Activated CD8-positive, alpha-beta memory T cell treated with anti-CD3 and anti-CD28 coated beads, Interleukin-2, amount 50 U/mL, for 4 hours (primary cell): ENCODE results near the gene MRGPRD.

ENCODE experiments used
- DNase-seq: peaks from one replicate; pipeline ENCODE4 v3.0.0-alpha.2; 2020

The MRGPRD gene

DNA sequence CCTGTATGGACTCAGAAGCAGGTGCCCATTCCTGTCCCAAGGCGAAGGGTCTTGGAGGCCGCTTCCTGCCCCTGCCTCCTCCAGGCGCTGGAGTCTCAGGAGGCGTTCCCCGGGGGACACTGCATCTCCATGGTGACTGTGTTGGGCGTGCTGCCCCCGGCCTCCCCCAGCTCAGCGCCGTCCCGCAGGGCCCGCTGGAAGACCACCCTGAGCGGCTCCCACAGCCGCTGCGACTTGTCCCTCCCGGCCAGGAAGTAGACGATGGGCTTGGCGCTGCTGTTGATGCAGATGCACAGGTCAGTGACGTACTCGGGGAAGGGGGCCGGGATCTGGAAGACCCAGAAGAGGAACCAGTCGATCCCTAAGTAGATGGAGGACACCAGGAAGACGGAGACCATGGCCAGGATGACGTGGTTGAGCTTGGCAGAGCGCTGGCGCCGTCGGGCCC, 24.4 kb upstream of the MRGPRD start:
- peak; percentile 8 for DNase-seq

GRCh38 chr11:69004411-69005182, 23.8 kb upstream of the MRGPRD start:
- peak; percentile 11 for DNase-seq

DNA sequence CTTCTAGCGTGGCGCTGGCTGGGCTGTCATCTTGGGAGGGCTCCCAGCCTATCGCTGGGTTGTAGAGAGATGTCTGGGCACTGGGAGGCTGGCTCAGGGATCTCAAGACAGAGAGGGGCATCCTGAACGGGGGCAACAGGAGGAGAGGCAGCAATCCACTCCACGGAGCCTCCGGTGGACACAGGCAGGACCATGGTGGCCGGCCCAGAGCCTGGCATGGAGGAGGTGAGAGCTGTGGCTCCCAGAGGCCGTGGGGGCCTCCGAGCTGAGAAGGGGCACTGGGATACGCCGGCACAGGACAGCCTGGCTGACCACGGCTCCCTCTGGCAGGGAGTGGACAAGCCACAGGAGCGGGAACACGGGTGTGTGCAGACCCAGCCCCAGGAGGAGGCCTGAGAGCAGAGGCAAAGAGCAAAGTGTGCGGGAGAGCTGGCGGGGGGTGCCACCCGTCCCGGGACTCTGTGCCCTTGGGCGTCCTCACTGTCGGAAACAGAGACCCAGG, 23.1 kb upstream of the MRGPRD start:
- peak; percentile 13 for DNase-seq

GRCh38 chr11:69003301-69003865, 22.6 kb upstream of the MRGPRD start:
- DNase-seq: peak; percentile 6

- DNase-seq: peak; percentile 7
These were observed 21.9 kb upstream of the MRGPRD start for GRCh38 chr11:69002570-69003231.

DNA sequence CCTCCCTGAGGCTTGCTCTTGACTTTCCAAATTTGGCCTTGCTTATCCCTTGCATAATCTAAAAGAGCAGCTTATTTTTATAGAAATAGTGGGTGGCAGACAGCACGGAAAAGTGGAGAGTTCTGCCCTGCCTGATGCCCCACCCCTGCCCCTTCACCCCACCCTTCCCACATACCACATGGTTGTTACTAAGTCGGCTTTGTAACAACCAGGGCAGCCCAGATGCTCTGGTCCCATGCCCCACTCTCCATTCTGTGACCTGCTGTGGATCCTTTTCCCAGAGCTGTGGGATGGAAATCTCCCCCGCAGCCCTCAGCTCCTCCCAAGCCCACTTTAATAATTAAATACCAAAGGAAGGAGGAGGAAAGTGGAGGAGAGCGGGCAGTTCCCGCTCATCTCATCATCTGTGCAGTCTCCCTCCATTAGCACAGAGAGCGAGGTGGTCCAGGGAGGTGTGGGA, 21.4 kb upstream of the MRGPRD start:
- peak; percentile 8 for DNase-seq

- DNase-seq: peak; percentile 6
These were observed 20.7 kb upstream of the MRGPRD start for GRCh38 chr11:69001243-69002081.

- DNase-seq: peak; percentile 8
These were observed 20.1 kb upstream of the MRGPRD start for GRCh38 chr11:69000831-69001242.

- no peak for DNase-seq
These were observed 19.6 kb upstream of the MRGPRD start for GRCh38 chr11:69000391-69000790.

DNA sequence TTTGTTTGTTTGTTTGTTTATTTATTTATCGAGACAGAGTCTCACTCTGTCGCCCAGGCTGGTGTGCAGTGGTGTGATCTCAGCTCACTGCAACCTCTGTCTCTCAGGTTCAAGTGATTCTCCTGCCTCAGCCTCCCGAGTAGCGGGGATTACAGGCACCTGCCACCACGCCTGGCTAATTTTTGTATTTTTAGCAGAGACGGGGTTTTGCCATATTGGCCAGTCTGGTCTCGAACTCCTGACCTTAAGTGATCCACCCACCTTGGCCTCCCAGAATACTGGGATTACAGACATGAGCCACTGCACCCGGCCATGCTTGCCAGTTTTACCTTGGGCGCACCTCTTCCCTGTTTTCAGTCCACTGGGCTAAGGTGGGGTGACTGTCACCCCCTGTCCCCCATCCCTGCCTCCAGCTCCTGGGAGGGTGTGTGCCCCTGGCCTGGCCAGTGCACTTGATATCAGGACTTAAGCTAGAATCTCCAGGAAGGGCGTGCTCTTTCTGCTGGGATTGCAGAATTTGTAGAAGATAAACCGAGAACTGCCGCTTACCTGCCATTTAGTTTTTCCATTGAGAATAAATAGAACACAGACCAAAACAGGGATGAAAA, 19.1 kb upstream of the MRGPRD start:
- DNase-seq: peak; percentile 9

DNA sequence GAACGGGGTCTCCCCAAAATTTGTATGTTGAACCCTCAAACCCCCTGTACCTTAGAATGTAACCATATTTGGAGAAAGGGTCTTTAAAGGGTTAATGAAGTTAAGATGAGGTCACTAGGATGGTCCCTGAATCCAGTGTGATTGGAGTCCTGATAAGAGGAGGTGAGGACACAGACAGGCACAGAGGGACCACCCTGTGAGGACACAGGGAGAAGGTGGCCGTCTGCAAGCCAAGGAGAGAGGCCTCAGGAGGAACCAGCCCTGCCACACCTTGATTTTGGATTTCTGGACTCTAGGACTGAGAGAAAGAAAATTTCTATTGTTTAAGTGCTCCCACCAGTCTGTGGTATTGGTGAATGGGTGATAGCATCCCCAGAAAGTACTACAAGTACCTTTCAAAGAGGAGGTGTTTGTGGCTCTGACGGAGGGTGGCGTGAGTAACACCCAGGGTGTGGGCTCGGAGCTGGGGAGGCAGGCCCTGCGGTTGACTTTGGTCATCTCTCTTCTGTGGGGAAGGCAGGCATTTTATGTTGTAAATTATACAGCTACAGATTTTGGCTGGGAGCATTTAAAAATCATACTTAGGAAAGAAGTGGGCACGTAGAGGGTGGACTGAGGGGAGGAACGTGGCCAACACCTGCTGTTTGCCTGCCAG, 18.4 kb upstream of the MRGPRD start:
- no peak for DNase-seq

GRCh38 chr11:68998390-68998911, 17.7 kb upstream of the MRGPRD start:
- peak; percentile 3 for DNase-seq

GRCh38 chr11:68997995-68998348, 17.2 kb upstream of the MRGPRD start:
- DNase-seq: no peak

DNA sequence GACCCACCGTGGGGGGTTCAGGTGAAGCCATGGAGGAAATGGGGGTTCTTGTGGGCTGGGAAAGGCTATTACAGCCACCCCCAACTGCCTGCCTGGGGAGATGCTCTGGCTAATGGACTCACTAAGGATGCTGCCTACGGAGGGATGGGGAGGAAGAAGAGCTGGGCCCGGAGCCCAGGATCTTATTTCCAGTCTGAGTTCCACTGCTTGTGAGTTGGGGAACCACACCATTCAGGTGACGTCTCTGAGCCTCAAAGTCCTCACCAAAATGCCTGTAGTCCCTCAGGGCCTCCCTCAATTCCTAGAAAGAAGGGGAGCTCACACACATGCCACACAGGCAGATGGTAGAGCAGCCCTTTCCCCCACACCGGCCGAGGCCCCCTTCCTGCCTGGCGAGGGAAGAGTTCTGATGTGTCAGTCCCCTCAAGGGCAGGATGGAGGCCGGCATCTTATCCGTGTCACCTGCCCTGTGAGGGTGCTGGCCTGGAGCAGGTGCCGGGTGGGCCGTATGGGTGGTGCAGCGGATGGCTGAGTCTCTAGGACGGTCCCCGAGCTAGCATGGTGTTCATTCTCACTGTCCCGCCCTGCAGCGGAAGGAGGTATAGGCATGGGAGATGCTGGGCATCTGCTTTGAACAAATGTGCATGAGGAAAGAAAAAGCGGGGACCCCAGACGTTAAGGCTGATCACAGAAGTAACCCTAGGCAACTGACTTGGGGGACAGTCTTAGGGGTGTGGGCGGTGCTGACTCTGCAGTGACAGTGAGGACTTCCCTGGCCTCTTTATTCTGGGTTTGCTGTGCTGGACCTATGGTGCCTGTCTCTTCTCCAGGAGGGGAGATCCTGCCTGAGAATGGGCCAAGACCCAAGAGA, 16.6 kb upstream of the MRGPRD start:
- no peak for DNase-seq

- DNase-seq: no peak
These were observed 15.8 kb upstream of the MRGPRD start for GRCh38 chr11:68996376-68997123.

DNA sequence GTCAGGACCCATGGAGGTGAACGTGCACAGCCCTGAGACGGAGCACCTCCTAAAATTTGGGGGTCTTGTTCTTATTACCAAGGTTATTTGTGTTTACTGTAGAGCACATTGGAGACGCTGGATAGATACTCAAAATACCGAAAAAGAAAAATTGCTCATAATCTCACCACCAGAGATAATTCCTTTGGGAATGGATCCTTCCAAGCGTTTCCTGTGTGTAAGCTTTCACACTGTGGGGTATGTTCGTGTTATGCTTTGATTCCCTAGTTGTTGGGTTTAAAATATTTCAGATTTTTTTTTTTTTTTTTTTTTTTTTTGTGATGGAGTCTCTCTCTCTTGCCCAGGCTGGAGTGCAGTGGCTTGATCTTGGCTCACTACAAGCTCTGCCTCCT, 14.1 kb upstream of the MRGPRD start:
- no peak for DNase-seq

DNA sequence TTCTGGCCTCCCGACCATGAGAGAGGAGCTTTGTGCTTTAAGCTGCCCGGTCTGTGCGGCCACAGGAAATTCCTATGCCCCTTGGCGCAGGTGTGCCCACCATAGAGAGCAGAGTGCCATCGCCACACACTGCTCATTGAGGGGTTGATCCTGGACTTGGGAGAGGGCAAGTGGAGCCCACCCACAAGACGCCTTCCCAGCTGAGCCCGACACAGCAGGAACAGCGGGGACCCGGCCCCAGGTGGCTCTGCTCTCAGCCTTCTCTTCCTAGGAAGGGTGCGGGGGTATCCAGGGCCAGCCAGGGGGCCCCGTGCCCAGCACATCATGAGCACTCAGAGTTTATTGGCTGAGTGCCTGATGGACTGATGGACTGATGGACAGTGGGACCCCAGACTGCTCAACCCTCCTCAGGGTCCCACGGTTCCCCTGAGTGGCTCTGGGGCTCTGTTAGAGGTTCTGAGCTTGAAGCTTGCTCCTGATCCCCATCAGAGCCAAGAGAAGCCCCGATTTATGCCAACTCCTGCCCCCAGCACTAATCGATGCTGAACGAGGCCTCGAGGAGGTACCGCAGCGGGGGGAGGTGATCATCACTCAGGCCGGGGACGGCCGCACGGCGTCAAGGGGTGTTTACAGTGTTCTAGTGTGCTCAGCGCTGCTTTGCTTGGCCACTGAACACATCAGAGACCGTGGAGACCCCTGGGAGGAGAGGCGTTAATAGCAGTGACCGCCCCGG, 13.5 kb upstream of the MRGPRD start:
- no peak for DNase-seq

GRCh38 chr11:68993546-68993945, 12.8 kb upstream of the MRGPRD start:
- no peak for DNase-seq

- no peak for DNase-seq
These were observed 12.0 kb upstream of the MRGPRD start for GRCh38 chr11:68992743-68993255.
